Stomach (tissue), 4 donors: ENCODE results near the gene CCDC138.

Source experiments
- POLR2AphosphoS5 ChIP-seq, 3 donors: sonication (generic); formaldehyde crosslinking; IDR thresholded peaks; one replicate each; pipeline ENCODE4 v1.6.1; 2016; ENCODE audit warnings: antibody characterized with exemption in 3 of 3
- TF ChIP-seq, protein P1 (sequence below), 7 experiments: fragments of 450-650 bp in 4 of 7; fragments of 200-600 bp in 3 of 7; sonication (generic) in 3 of 7; IDR thresholded peaks; one replicate each; pipeline ENCODE4 v1.5.1; 2016 to 2019; ENCODE audit warnings: antibody characterized with exemption in 7 of 7, control low read depth in 2 of 7, mild to moderate bottlenecking in 1 of 7

DNA sequence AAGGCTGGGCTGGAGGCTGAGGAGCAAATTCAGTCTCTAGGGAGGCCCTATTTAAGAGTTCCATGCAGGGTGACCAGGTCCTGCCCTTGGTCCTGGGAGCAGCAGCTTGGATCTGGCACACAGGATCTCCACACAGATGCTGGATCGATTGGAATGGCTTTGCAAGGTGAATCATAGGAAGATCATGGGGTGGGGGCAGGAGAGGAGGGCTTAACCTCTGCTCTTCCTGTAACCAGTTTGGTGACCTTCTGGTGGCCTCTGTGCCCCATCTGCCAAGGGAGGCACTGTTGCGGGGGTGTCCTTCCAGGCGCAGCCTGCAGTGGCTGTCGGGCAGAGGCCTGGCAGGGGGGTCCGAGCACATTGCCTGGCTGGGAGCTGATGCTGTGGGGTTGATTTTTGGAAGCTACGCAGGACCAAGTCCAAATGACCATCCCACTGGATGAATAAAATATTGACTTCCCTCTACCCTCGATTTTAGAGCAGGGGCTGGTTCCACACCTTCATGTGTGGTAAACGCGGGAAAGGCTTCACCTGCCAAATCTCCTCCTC is 122.8 kb downstream of the CCDC138 start:
- TF ChIP-seq POLR2AphosphoS5 (IDR thresholded peaks at IDR 0.05) = no peak
- TF ChIP-seq, protein P1, sequence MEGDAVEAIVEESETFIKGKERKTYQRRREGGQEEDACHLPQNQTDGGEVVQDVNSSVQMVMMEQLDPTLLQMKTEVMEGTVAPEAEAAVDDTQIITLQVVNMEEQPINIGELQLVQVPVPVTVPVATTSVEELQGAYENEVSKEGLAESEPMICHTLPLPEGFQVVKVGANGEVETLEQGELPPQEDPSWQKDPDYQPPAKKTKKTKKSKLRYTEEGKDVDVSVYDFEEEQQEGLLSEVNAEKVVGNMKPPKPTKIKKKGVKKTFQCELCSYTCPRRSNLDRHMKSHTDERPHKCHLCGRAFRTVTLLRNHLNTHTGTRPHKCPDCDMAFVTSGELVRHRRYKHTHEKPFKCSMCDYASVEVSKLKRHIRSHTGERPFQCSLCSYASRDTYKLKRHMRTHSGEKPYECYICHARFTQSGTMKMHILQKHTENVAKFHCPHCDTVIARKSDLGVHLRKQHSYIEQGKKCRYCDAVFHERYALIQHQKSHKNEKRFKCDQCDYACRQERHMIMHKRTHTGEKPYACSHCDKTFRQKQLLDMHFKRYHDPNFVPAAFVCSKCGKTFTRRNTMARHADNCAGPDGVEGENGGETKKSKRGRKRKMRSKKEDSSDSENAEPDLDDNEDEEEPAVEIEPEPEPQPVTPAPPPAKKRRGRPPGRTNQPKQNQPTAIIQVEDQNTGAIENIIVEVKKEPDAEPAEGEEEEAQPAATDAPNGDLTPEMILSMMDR (IDR thresholded peaks at IDR 0.05) = no peak
